H9 (cell line): Measurements from ENCODE around the gene MED9. TPM values are rescaled to one million over a fixed set of nuclear protein-coding genes. Genes with fewer than 3 reads are reported as not detected.

Experiments
- DNase-seq: peaks from one replicate; pipeline ENCODE4 v3.0.0-alpha.2; 2017
- H2AFZ ChIP-seq: one replicate; pipeline ENCODE4 v1.6.1; 2013; ENCODE audit warnings: mild to moderate bottlenecking, low read length, control low read depth, moderate library complexity
- H2AK5ac ChIP-seq: 2 replicates; pipeline ENCODE4 v1.6.1; 2013; ENCODE audit warnings: low read length, control low read depth, mixed read lengths; ENCODE audit not compliant: insufficient read length
- H2BK120ac ChIP-seq: one replicate; pipeline ENCODE4 v1.6.1; 2013; ENCODE audit warnings: low read depth, mild to moderate bottlenecking, low read length, control low read depth, inconsistent platforms; ENCODE audit not compliant: poor library complexity, severe bottlenecking
- H2BK12ac ChIP-seq: 2 replicates; pipeline ENCODE4 v1.6.1; 2013; ENCODE audit warnings: low read length, control low read depth, mixed read lengths, low read depth; ENCODE audit not compliant: insufficient read length
- H2BK15ac ChIP-seq: 2 replicates; pipeline ENCODE4 v1.6.1; 2013; ENCODE audit warnings: low read depth, low read length, control low read depth
- H2BK20ac ChIP-seq: one replicate; pipeline ENCODE4 v1.6.1; 2013; ENCODE audit warnings: low read depth, mild to moderate bottlenecking, low read length, control low read depth, inconsistent platforms; ENCODE audit not compliant: poor library complexity, severe bottlenecking
- H2BK5ac ChIP-seq: 2 replicates; pipeline ENCODE4 v1.6.1; 2013; ENCODE audit warnings: low read length, control low read depth, mixed read lengths; ENCODE audit not compliant: insufficient read length
- H3K14ac ChIP-seq: 2 replicates; pipeline ENCODE4 v1.6.1; 2013; ENCODE audit warnings: low read length, control low read depth; ENCODE audit not compliant: insufficient read depth
- H3K18ac ChIP-seq: 2 replicates; pipeline ENCODE4 v1.6.1; 2013; ENCODE audit warnings: low read depth, mild to moderate bottlenecking, mixed read lengths, low read length, control low read depth; ENCODE audit not compliant: insufficient read length
- H3K23ac ChIP-seq: 2 replicates; pipeline ENCODE4 v1.6.1; 2013; ENCODE audit warnings: low read length, control low read depth, mixed read lengths, low read depth; ENCODE audit not compliant: insufficient read length
- H3K23me2 ChIP-seq: 2 replicates; pipeline ENCODE4 v1.6.1; 2013; ENCODE audit warnings: low read depth, mild to moderate bottlenecking, mixed read lengths, low read length, control low read depth; ENCODE audit not compliant: insufficient read length, poor library complexity, severe bottlenecking
- H3K27ac ChIP-seq: 2 replicates; pipeline ENCODE4 v1.5.1; 2013; ENCODE audit warnings: low read length, control low read depth, mixed read lengths, low read depth; ENCODE audit not compliant: insufficient read length
- H3K27me3 ChIP-seq: 2 replicates; pipeline ENCODE4 v1.6.1; 2013; ENCODE audit warnings: low read length, control low read depth, inconsistent platforms; ENCODE audit not compliant: insufficient read depth
- H3K4ac ChIP-seq: 2 replicates; pipeline ENCODE4 v1.6.1; 2013; ENCODE audit warnings: low read depth, mild to moderate bottlenecking, control low read depth, inconsistent platforms, low read length, moderate library complexity
- H3K4me1 ChIP-seq: 2 replicates; pipeline ENCODE4 v1.6.1; 2013; ENCODE audit warnings: low read length, control low read depth, inconsistent platforms; ENCODE audit not compliant: insufficient read depth
- H3K4me2 ChIP-seq: 2 replicates; pipeline ENCODE4 v1.6.1; 2013; ENCODE audit warnings: low read length, control low read depth, mixed read lengths; ENCODE audit not compliant: insufficient read length, insufficient read depth
- H3K56ac ChIP-seq: 2 replicates; pipeline ENCODE4 v1.6.1; 2013; ENCODE audit warnings: low read depth, mild to moderate bottlenecking, mixed read lengths, low read length, control low read depth; ENCODE audit not compliant: insufficient read length
- H3K79me1 ChIP-seq: 2 replicates; pipeline ENCODE4 v1.6.1; 2013; ENCODE audit warnings: low read depth, mild to moderate bottlenecking, moderate library complexity, low read length, control low read depth, inconsistent platforms; ENCODE audit not compliant: insufficient read depth, poor library complexity, severe bottlenecking
- H3K79me2 ChIP-seq: 2 replicates; pipeline ENCODE4 v1.6.1; 2013; ENCODE audit warnings: low read length, control low read depth, inconsistent platforms; ENCODE audit not compliant: insufficient read depth
- H3K9ac ChIP-seq: 2 replicates; pipeline ENCODE4 v1.6.1; 2013; ENCODE audit warnings: low read length, control low read depth, mixed read lengths; ENCODE audit not compliant: insufficient read length; ENCODE audit errors: extremely low read depth
- H3K9me3 ChIP-seq: one replicate; pipeline ENCODE4 v1.6.1; 2013; ENCODE audit warnings: low read depth, low read length, inconsistent platforms; ENCODE audit not compliant: control insufficient read depth
- H3T11ph ChIP-seq: one replicate; pipeline ENCODE4 v1.6.1; 2013; ENCODE audit warnings: mild to moderate bottlenecking, low read length, control low read depth, inconsistent platforms
- H4K20me1 ChIP-seq: one replicate; pipeline ENCODE4 v1.6.1; 2013; ENCODE audit not compliant: control insufficient read depth, insufficient read length, insufficient read depth
- H4K5ac ChIP-seq: 2 replicates; pipeline ENCODE4 v1.6.1; 2013; ENCODE audit warnings: low read depth, mild to moderate bottlenecking, mixed read lengths, low read length, control low read depth; ENCODE audit not compliant: insufficient read length
- H4K8ac ChIP-seq: replicated peaks from 2 replicates; pipeline ENCODE4 v1.6.1; 2013; ENCODE audit warnings: low read length, control low read depth, mixed read lengths, low read depth; ENCODE audit not compliant: insufficient read length
- H4K91ac ChIP-seq: 2 replicates; pipeline ENCODE4 v1.6.1; 2013; ENCODE audit warnings: low read depth, mild to moderate bottlenecking, moderate library complexity, mixed read lengths, low read length, control low read depth; ENCODE audit not compliant: insufficient read length
- H3K27ac Mint-ChIP-seq, 3 experiments: 2 replicates in 2 of 3; 3 replicates in 1 of 3; pipeline ENCODE4 v1.8.0; 2020 to 2021; ENCODE audit warnings: mixed read lengths in 3 of 3, mild to moderate bottlenecking in 1 of 3, moderate library complexity in 1 of 3
- H3K27me3 Mint-ChIP-seq: 2 replicates; pipeline ENCODE4 v1.8.0; 2021; ENCODE audit warnings: low read depth, mild to moderate bottlenecking, moderate library complexity, mixed read lengths
- H3K36me3 Mint-ChIP-seq, 3 experiments: 2 replicates in 2 of 3; 3 replicates in 1 of 3; pipeline ENCODE4 v1.8.0; 2020 to 2021; ENCODE audit warnings: low read depth in 3 of 3, mixed read lengths in 3 of 3; ENCODE audit not compliant: insufficient read depth in 1 of 3
- H3K4me1 Mint-ChIP-seq, 2 experiments: 2 replicates each; pipeline ENCODE4 v1.8.0; 2020; ENCODE audit warnings: mixed read lengths in 2 of 2
- H3K4me3 Mint-ChIP-seq, 2 experiments: 2 replicates in 1 of 2; 3 replicates in 1 of 2; pipeline ENCODE4 v1.8.0; 2020 to 2021; ENCODE audit warnings: mild to moderate bottlenecking in 2 of 2, mixed read lengths in 2 of 2, moderate library complexity in 1 of 2
- H3K9me3 Mint-ChIP-seq, 2 experiments: 2 replicates in 1 of 2; 3 replicates in 1 of 2; pipeline ENCODE4 v1.8.0; 2020; ENCODE audit warnings: mild to moderate bottlenecking in 2 of 2, mixed read lengths in 2 of 2, moderate library complexity in 1 of 2
- CTCF ChIP-seq: fragments of 200-600 bp; sonication (generic); conservative IDR thresholded peaks from 3 replicates; pipeline ENCODE4 v1.8.0; 2021; ENCODE audit warnings: antibody characterized with exemption, mild to moderate bottlenecking
- WGBS: extraction: QIAGEN DNeasy Blood & Tissue Kit; methylation state at CpG from one replicate; pipeline ENCODE4 v1.1.7; 2013; ENCODE audit warnings: missing lambda C conversion rate, low lambda C conversion rate, mixed read lengths; ENCODE audit not compliant: insufficient read length; ENCODE audit errors: extremely low coverage; 5-methylcytosine and 5-hydroxymethylcytosine counted together
- total RNA-seq: library from RNA; stranded (reverse); gene quantifications from 2 replicates; pipeline ENCODE4 v1.2.1, GENCODE V29; 2021

MED9 gene
- total RNA-seq, 1 experiment from 2014 or later: 20.0 TPM

GRCh38 chr17:17538417-17539391, 61.9 kb downstream of the MED9 start:
- Mint-ChIP-seq H3K36me3 (no peaks in the 10 kb centered on the region), H3K4me1 (peaks cover 4 to 5% of the 10 kb centered on the region in 2 experiments; a peak in 3 of 4 replicates), H3K4me3 (no peak overlapping the region), H3K9me3 (no peaks in the 10 kb centered on the region), H3K27me3 (no peaks in the 10 kb centered on the region; the same call in 1 of the 2 replicates), H3K27ac (0 out of 7 replicates have a peak overlapping the region, but pooled peaks of 1 of the 3 experiments have one; percentile 59)
- H2BK5ac ChIP-seq: no peak overlapping the region
- no peak overlapping the region; the same call in 1 of the 2 replicates for H3K4ac ChIP-seq
- no peak overlapping the region for H2BK20ac ChIP-seq
- no peak overlapping the region for H3K23ac ChIP-seq
- H3K9ac ChIP-seq: no peak overlapping the region
- no peak overlapping the region for H3K14ac ChIP-seq
- no peak overlapping the region for H3K4me2 ChIP-seq
- H3K79me2 ChIP-seq: no peaks in the 10 kb centered on the region
- H3K4me1 ChIP-seq: no peaks in the 10 kb centered on the region
- no peaks in the 10 kb centered on the region for H3K27me3 ChIP-seq
- no peak overlapping the region for H2AK5ac ChIP-seq
- no CpG with 5 or more reads among the region's 10 CpGs for WGBS
- no peaks in the 10 kb centered on the region for H3K9me3 ChIP-seq
- H3K27ac ChIP-seq: no peak overlapping the region
- H2BK15ac ChIP-seq: no peak overlapping the region
- no peak for DNase-seq
- no peak overlapping the region for H4K5ac ChIP-seq
- H2BK12ac ChIP-seq: no peak overlapping the region
- H4K8ac ChIP-seq: no peak overlapping the region
- H3K79me1 ChIP-seq: no peaks in the 10 kb centered on the region
- no peak overlapping the region for H2AFZ ChIP-seq
- no peak for TF ChIP-seq CTCF
- H3K18ac ChIP-seq: no peak overlapping the region
- no peak overlapping the region for H4K91ac ChIP-seq
- no peak overlapping the region for H3K56ac ChIP-seq
- H3K23me2 ChIP-seq: no peaks in the 10 kb centered on the region
- H2BK120ac ChIP-seq: no peak overlapping the region
- no peak overlapping the region for H3T11ph ChIP-seq
- no peaks in the 10 kb centered on the region for H4K20me1 ChIP-seq
